NT2/D1 (cell line): Measurements from ENCODE around the gene BAZ2B.

Source experiments
- DNase-seq: peaks from one replicate; pipeline ENCODE4 v3.0.0-alpha.2; 2011; ENCODE audit warnings: low read depth, low spot score
- H3K27me3 ChIP-seq: 2 replicates; pipeline ENCODE4 v1.6.0; 2011; ENCODE audit warnings: mild to moderate bottlenecking; ENCODE audit not compliant: insufficient read length, insufficient read depth
- H3K36me3 ChIP-seq: 2 replicates; pipeline ENCODE4 v1.6.1; 2011; ENCODE audit warnings: mild to moderate bottlenecking, low read length, mixed read lengths; ENCODE audit not compliant: insufficient read depth, insufficient read length
- H3K4me1 ChIP-seq: 2 replicates; pipeline ENCODE4 v1.5.1; 2011; ENCODE audit not compliant: insufficient read depth, insufficient read length
- H3K4me3 ChIP-seq: 2 replicates; pipeline ENCODE4 v1.5.1; 2011; ENCODE audit warnings: low read depth; ENCODE audit not compliant: insufficient read length
- H3K9ac ChIP-seq: 2 replicates; pipeline ENCODE4 v1.6.0; 2011; ENCODE audit warnings: low read depth; ENCODE audit not compliant: insufficient read length
- H3K9me3 ChIP-seq: 2 replicates; pipeline ENCODE4 v1.5.1; 2011; ENCODE audit warnings: mild to moderate bottlenecking, low read length; ENCODE audit not compliant: insufficient read depth
- SUZ12 ChIP-seq: IDR thresholded peaks from 2 replicates; pipeline ENCODE4 v1.6.1; 2011; ENCODE audit not compliant: insufficient read length, insufficient read depth; ENCODE audit errors: extremely low read depth
- YY1 ChIP-seq: IDR thresholded peaks from 2 replicates; pipeline ENCODE4 v1.6.1; 2011; ENCODE audit not compliant: insufficient read length, insufficient read depth
- ZNF274 ChIP-seq: IDR thresholded peaks from 2 replicates; pipeline ENCODE4 v1.6.1; 2011; ENCODE audit warnings: mild to moderate bottlenecking, low read depth, low read length

BAZ2B gene

GRCh38 chr2:159476329-159476728 is 140.0 kb downstream of the BAZ2B start:
- TF ChIP-seq ZNF274 (no peak), YY1 (no peak), SUZ12 (no peak)
- no peak for DNase-seq
- no peaks in the 10 kb centered on the region for H3K9me3 ChIP-seq

GRCh38 chr2:159475793-159476192 is 140.6 kb downstream of the BAZ2B start:
- TF ChIP-seq SUZ12 (no peak), ZNF274 (no peak), YY1 (no peak)
- Histone ChIP-seq H3K27me3 (no peaks in the 10 kb centered on the region), H3K4me3 (no peak overlapping the region), H3K9ac (no peak overlapping the region), H3K9me3 (no peaks in the 10 kb centered on the region), H3K36me3 (peaks cover 16% of the 10 kb centered on the region), H3K4me1 (no peaks in the 10 kb centered on the region)
- DNase-seq = no peak

More at GRCh38 chr2:159476329-159476728, 140.0 kb downstream of the BAZ2B start:
- H3K36me3 ChIP-seq = peaks cover 16% of the 10 kb centered on the region
- no peak overlapping the region for H3K4me3 ChIP-seq
- H3K27me3 ChIP-seq = no peaks in the 10 kb centered on the region
- no peaks in the 10 kb centered on the region for H3K4me1 ChIP-seq
- H3K9ac ChIP-seq = no peak overlapping the region

GRCh38 chr2:159471340-159471739 is 145.0 kb downstream of the BAZ2B start:
- no peak overlapping the region for H3K9ac ChIP-seq
- H3K36me3 ChIP-seq = peaks cover 9% of the 10 kb centered on the region
- TF ChIP-seq SUZ12 (no peak), ZNF274 (no peak), YY1 (no peak)
- H3K4me1 ChIP-seq = no peaks in the 10 kb centered on the region
- H3K9me3 ChIP-seq = no peaks in the 10 kb centered on the region
- DNase-seq = no peak
- H3K27me3 ChIP-seq = no peaks in the 10 kb centered on the region
- no peak overlapping the region for H3K4me3 ChIP-seq

GRCh38 chr2:159468257-159468656 is 148.1 kb downstream of the BAZ2B start:
- Histone ChIP-seq H3K9me3 (no peaks in the 10 kb centered on the region), H3K4me1 (no peaks in the 10 kb centered on the region), H3K36me3 (no peaks in the 10 kb centered on the region), H3K4me3 (no peak overlapping the region), H3K9ac (no peak overlapping the region), H3K27me3 (no peaks in the 10 kb centered on the region)
- no peak for DNase-seq
- TF ChIP-seq ZNF274 = no peak
- no peak for TF ChIP-seq SUZ12
- no peak for TF ChIP-seq YY1

- no peak for DNase-seq
- TF ChIP-seq YY1 = no peak
- Histone ChIP-seq H3K9me3 (no peaks in the 10 kb centered on the region), H3K27me3 (no peaks in the 10 kb centered on the region), H3K4me1 (no peaks in the 10 kb centered on the region), H3K4me3 (no peak overlapping the region), H3K9ac (no peak overlapping the region), H3K36me3 (no peaks in the 10 kb centered on the region)
Measured at GRCh38 chr2:159462961-159463360, 153.4 kb downstream of the BAZ2B start.

GRCh38 chr2:159462201-159462785 is 154.1 kb downstream of the BAZ2B start:
- Histone ChIP-seq H3K4me3 (no peak overlapping the region), H3K9me3 (no peaks in the 10 kb centered on the region), H3K27me3 (no peaks in the 10 kb centered on the region), H3K4me1 (no peaks in the 10 kb centered on the region), H3K9ac (no peak overlapping the region), H3K36me3 (no peaks in the 10 kb centered on the region)
- no peak for DNase-seq
- TF ChIP-seq SUZ12 = no peak
- TF ChIP-seq ZNF274 = no peak
- no peak for TF ChIP-seq YY1

- Histone ChIP-seq H3K4me3 (no peak overlapping the region), H3K4me1 (no peaks in the 10 kb centered on the region), H3K9me3 (no peaks in the 10 kb centered on the region), H3K36me3 (no peaks in the 10 kb centered on the region), H3K27me3 (no peaks in the 10 kb centered on the region), H3K9ac (no peak overlapping the region)
- no peak for DNase-seq
- no peak for TF ChIP-seq ZNF274
- no peak for TF ChIP-seq SUZ12
- no peak for TF ChIP-seq YY1
Measured at GRCh38 chr2:159461076-159461475, 155.3 kb downstream of the BAZ2B start.
